Stimulated activated CD4-positive, alpha-beta T cell treated with anti-CD3 and anti-CD28 coated beads, Interleukin-2, amount 100 ng/mL, for 24 hours (primary cell): Measurements from ENCODE around the gene TLCD1.

Source experiments
- DNase-seq, 2 donors: peaks; one replicate each; pipeline ENCODE4 v3.0.0-alpha.2; 2020

Gene TLCD1, protein sequence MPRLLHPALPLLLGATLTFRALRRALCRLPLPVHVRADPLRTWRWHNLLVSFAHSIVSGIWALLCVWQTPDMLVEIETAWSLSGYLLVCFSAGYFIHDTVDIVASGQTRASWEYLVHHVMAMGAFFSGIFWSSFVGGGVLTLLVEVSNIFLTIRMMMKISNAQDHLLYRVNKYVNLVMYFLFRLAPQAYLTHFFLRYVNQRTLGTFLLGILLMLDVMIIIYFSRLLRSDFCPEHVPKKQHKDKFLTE

DNA sequence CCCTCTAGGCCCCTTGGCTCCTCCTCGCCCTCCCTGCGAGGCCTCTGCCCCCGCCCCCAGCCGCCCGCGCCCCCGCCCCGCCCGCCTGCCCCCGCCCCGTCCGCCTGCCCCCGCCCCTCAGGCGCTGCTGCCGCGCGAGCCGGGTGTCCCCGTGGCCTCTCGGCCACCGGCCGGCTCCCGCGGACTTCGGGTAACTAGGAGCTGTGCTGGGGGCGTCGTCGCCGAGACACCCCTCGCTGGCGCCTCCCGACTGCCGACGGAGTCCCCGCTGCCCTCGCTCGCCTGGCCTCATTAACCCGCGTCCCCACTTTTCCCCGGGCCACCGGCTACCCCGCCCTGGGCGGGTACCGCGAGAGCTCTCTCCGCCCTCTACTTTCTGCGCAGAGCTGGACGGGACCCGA is at the start of gene TLCD1:
TLCD1 (minus strand) TSS at position 8 of the 401 bp plus-strand sequence. CDS start 136 bp downstream, outside the sequence.
- DNase-seq: peak; percentile 80 to 84

DNA sequence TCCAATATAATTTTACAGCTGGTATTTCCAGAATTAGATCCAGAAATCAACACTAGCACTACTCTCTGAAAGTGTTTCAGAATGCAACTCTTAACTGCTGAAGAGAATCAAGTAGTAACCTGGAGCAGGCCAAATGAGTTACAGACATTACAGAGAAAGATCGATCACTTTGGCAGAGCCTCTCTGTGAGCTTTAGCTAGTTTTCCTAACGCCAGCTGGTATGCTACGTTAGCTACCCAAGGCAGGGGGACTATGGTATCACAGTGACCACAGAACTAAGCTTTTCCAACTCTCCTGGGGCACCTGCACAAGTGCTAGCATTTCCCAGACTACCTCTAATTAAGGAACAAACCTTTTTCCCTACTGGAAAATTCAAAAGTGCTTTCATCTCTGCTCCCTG is 48.2 kb upstream of the TLCD1 start:
- DNase-seq: no peak

DNA sequence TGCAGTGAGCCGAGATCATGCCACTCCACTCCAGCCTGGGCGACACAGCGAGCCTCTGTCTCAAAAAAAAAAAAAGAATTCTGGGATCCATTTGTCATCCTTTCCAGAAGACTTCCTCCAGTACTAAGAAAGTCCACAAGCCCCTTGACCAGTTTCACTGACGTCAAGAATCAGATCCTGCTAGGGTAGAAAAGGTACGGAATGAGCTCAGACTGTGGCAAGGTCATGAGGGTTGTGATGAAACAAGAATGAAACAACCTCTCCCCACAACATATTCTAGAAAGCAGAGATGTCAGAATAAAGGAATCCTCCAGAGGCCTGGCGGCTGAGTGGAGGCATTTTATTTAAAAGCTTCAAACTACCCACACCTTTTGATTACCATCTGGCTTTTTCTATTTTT is 47.7 kb upstream of the TLCD1 start:
- DNase-seq: no peak

DNA sequence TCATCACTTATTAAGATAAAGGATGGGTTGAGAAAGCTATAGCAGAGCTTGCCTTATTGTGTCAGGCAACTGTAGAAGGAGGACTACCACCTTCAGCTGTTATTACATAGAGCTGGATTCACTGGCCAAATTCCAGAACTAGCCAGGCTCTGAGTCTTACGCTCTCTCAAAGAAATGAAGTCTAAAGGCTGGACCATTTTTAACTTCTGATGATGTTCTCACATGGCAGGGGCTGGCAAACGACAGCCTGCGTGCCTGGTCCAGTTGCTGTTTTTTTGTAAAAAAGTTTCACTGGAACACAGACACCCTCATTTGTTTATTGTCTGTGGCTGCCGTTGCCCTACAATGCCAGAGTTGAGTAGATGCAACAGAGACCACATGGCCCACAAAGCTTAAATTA is 39.0 kb upstream of the TLCD1 start:
- no peak for DNase-seq

DNA sequence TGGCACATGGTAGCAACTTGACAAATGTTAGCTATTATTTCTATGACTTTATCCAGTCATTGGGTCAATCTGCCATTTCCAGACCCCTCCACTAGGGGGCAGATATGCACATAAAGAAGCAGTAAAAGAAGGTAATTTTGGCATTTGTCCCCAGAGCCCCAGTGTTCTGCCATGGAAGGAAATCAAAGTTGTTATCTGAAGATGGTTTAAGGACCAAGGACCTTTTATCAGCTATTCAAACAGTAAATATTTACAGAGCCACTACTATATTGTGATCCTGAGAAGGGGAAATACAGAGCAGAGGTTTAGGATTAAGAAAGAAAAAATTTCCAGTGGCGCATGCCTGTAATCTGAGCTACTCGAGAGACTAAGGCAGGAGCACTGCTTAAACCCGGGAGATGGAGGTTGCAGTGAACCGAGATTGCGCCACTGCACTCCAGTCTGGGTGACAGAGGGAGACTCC is 37.8 kb upstream of the TLCD1 start:
- peak; percentile 82 to 86 for DNase-seq

DNA sequence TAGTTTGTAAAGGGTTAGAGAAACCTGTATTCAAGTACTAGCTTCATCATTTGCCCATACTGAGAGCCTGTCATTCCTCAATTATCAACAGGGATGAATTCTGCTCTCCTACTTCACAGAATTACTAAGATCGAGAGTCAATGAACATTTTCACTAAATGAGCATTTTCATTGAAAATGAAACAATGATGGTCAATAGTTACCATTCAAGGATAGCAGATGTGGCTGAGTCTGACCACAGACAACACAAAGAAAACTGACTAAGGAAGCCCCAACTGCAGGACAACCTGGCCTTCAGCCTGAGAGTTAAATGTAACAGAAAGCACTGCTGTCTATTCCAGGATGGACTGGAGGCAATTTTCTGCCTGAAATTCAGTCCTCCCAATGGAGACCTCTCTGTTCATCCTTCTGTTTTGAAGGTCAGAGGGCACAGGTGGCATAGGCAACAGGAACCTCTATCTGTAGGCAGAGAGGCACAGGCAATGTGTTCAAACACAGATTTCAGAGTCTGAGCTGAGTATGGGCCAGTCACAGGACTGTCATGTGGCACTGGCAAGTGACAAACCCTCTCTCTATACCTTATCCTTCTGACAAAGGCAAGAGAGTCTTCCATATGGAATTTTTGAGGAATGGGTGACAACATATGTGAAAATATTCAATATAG is 37.2 kb upstream of the TLCD1 start:
- no peak for DNase-seq

DNA sequence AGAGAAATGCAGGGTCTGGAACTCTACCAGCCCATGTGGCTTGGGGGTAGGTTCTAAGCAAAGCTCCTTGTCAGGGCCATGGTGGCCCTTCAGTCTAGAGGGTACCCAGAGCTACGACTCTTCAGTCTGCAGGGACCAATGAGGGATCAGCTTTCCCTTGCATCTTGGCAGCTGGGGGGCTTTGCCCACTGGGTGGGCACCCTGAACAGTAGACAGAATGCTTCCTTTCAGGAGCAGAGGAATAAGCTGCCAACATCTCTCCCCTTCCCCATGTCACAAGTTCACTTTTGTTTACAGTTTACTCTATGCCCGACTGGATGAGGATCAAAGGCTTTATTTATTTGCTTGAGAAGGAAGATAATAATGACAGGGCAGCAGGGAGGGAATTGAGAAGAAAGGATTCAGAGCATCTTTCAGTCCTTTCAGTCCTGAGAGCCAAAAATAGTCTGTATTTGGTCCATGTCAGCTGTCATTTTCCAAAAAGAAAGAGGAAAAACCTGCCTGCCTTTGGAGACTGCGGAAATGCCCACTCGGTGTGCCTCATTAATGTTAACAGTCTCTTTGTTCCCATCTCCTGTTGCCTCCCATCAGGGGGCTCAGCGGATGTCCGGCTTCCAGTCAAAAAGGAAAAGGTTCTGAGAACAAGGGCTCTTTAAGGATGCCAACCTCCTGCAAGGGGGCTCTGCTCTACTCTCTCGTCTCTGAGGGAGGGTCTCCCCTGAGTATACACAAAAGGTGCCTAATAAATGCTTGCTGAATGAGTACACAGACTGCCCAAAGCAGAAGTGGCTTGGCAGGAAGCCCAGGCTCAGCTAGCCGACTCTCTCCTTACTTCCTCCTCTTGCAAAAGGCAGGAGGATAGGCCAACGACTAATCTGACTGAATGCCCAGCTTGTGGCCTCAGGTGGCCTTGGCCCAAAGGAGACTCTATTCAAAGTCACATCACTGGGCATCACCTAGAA is 34.8 kb upstream of the TLCD1 start:
- DNase-seq: no peak

DNA sequence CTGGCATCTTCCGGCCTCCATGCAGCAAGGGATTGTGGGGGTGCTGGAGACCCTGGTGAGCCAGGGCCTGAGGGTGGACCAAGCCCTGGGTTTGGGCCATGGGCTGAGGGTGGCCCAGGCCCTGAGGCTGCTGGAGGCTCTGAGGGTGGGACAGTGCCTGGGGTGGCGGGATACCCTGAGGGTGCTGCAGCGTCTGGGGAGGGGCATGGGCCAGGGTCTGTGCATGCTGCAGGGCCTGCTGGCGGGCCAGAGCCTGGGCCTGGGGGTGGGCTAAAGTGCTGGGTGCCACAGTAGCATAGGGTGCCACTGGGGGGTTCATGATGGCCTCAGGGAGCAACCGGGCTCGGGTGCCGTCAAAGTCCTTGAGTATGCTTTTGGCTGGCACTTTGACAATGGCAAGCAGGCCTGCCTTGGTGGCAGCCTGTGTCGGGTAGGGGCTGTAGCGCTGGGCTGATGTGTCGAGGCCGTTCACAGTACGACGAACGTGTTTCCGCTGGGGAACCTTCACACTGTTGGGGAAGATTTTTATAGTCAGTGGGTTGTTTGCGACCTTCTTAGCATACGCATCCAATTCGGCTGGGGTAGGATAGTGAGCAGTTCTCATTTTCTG is 33.3 kb upstream of the TLCD1 start:
- DNase-seq: no peak

DNA sequence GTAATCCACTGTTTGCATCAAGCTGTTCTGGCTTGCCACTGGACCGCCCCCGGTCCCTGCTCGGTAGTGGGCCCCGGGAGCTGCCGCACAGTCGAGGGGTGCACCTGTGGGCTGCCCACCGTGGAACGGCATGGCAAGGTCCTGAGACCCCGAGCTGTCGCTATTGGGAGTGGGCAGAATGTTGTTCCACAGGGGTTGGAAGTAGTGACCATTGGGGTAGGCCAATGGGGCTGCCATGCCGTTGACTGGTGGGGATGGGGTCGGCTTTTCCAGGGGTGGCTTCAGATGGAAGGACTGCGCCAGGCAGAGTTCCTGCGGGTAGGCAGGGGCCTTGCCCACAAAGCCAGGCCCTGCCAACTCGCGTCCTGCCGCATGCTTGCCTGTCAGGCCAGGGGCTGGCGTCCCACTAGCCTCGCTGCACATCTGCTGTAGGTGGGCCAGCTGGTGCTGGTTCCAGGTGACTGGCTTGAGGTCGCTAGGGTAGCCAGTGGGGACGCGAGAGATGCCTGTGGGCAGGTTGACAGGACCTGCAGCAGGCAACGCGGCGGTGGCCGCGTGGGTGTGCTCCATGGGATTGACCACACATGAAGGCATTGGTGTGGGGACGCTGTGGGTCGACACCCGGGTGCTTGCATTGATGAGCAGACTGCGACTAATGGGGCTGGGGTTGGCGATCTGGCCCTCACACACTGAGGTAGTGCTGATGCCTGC is 32.5 kb upstream of the TLCD1 start:
- no peak for DNase-seq

DNA sequence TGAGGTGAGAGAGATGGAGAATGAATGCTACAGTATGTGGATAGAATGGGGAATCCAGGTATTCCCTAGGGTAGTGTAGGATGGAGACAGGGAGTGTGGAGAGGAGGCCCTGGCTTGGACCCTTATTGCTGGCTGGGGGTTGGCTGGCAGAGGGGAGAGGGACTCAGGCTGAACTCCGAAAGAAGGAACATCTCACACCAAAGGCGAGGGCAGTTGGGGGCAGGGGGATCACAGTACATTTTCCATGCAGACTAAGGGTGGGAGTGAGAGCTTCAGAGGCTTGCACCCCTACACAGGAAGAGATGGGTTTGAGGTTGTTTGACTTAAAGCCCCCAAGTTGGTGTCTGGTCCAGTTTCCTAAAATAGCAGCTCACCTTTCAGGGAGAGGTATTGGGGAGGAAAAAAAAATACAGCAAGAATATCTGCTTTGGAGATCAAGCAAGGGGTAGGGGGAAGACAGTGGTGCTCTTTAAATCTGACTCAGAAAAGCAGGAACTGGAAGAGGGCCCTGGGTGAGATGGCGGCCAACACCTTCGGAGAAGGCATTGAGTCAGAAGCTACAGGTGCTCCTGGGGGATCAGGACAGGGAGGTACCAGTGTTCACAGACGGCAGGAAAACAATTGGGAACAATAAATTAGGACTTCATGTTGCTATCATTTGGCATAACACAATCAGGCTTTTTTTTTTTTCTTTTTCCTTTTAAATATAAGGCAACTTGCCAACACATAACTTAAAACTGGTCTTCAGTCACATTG is 30.2 kb upstream of the TLCD1 start:
- no peak for DNase-seq

DNA sequence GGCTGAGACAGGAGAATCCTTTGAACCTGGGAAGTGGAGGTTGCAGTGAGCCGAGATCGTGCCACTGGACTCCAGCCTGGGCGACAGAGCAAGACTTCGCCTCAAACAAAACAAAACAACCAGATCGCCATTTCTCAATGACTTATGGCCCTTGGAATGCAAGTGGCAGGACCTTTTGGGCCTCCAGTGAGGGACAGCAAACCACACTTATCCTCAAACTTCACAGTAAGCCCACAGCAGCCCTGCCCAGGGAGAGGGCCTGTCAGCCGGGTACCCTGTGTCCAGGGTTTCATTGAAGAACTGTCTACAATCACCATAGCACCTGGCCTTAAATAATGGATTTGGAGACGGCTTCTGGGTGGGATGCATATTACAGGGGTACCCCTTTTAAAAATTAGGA is 29.5 kb upstream of the TLCD1 start:
- no peak for DNase-seq

DNA sequence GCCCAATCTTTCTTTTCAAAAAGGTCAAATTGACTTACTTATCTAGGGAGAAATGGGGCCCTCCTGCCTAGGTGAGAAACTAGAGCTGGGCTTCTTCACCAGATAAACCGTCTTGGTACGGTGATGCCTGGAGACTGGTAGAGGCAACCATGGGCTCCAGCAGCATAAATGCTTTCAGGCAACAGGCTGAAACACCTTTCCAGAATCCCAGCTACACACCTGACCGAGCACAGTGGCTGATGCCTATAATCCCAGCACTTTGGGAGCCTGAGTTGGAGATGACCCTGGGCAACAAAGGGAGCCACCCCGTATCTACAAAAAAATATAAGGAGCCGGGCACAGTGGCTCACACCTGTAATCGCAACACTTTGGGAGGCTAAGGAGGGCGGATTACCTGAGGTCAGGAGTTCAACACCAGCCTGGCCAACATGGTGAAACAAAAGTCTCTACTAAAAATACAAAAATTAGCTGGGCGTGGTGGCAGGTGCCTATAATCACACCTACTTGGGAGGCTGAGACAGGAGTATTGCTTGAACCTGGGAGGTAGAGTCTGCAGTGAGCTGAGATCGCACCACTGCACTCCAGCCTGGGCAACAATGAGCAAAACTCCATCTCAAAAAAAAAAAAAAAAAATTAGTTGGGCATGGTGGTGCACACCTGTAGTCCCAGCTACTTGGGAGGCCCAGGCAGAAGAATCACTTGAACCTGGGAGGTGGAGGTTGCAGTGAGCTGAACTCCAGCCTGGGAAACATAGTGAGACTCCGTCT is 25.8 kb upstream of the TLCD1 start:
- no peak for DNase-seq

DNA sequence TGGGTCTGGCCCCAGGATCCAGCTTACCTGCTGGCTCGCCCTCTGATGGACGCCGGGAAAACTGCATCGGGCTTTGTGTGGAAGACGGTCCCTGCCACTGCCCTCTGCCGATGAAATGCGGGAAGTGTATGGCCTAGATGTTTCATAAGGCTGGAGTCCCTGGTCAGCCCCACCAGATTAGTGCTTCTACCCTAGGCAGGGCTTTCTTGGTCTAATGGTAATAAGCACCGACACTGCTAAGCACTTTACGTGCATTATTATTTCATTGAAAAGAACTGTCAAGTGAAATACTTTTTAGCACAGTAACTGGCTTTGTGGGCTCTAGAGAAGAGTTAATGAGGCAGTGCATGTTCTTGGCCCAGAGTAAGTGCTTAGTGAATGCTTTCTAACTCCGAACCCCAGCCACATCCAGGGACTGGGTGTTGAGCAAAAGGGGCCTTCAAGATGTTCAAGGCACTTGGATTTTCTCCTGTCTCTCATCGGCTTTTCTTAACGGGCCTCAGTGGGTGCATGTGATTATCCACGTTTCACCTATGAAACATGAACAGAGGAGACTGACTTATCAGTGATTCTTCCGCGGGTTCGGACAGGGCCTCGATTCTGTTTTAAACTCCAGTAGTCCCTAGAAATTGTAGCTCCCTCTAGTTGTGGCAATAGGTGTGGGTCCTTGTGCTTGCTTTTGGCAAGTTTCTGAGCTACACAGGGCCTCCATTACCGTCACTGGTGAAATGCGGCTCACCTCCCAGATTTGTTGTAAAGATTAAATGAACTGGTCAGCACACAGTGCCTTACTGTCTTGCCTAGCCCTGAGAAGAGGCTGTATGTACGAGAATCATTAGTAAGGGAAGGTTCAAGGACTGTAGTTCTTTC is 24.4 kb upstream of the TLCD1 start:
- DNase-seq: peak; percentile 91 to 94

DNA sequence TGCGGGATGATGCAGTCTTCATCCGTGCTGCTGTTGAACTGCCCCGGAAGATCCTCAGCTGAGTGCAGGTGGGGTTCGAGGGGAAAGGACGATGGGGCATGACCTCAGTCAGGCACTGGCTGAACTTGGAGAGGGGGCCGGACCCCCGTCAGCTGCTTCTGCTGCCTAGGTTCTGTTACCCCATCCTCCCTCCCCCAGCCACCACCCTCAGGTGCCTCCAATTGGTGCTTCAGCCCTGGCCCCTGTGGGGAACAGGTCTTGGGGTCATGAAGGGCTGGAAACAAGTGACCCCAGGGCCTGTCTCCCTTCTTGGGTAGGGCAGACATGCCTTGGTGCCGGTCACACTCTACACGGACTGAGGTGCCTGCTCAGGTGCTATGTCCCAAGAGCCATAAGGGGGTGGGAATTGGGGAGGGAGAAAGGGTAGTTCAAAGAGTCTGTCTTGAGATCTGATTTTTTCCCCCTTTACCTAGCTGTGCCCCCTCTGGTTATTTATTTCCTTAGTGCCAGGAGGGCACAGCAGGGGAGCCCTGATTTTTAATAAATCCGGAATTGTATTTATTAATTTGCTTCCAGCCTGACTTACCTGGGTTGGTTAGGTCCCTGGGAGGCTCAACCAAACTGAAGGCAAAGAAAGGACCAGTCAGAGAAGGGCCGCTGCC is 23.6 kb upstream of the TLCD1 start:
- DNase-seq: no peak

DNA sequence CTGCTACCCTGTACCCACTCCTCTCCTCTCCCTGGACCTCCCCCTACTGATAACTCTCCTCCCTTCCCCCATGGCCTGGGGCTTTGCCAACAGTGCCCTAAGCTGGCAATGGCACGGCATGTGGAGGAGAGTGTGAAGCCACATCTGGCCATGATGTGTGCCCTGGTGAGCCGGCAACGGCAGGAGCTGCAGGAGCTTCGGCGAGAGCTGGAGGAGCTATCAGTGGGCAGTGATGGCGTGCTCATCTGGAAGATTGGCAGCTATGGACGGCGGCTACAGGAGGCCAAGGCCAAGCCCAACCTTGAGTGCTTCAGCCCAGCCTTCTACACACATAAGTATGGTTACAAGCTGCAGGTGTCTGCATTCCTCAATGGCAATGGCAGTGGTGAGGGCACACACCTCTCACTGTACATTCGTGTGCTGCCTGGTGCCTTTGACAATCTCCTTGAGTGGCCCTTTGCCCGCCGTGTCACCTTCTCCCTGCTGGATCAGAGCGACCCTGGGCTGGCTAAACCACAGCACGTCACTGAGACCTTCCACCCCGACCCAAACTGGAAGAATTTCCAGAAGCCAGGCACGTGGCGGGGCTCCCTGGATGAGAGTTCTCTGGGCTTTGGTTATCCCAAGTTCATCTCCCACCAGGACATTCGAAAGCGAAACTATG is 23.0 kb upstream of the TLCD1 start:
- DNase-seq: no peak

DNA sequence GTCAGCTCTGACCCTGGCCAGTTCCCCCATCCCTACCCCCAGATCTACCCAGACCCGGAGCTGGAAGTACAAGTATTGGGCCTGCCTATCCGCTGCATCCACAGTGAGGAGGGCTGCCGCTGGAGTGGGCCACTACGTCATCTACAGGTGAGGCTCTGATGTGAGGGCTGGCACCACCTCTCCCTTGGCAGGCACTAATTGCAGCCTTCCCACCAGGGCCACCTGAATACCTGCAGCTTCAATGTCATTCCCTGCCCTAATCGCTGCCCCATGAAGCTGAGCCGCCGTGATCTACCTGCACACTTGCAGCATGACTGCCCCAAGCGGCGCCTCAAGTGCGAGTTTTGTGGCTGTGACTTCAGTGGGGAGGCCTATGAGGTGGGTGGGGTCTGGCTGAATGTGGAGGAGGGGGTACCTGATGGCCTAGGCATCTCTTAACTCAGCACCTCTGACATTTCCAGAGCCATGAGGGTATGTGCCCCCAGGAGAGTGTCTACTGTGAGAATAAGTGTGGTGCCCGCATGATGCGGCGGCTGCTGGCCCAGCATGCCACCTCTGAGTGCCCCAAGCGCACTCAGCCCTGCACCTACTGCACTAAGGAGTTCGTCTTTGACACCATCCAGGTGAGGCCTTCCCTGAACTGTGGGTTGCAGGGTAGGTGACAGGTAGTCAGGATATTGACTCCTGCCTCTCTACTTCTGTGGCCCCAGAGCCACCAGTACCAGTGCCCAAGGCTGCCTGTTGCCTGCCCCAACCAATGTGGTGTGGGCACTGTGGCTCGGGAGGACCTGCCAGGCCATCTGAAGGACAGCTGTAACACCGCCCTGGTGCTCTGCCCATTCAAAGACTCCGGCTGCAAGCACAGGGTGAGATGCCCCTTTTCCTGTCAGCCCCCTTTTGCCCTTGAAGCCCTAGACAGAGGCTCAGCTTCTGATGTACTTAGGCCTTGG is 22.0 kb upstream of the TLCD1 start:
- no peak for DNase-seq

DNA sequence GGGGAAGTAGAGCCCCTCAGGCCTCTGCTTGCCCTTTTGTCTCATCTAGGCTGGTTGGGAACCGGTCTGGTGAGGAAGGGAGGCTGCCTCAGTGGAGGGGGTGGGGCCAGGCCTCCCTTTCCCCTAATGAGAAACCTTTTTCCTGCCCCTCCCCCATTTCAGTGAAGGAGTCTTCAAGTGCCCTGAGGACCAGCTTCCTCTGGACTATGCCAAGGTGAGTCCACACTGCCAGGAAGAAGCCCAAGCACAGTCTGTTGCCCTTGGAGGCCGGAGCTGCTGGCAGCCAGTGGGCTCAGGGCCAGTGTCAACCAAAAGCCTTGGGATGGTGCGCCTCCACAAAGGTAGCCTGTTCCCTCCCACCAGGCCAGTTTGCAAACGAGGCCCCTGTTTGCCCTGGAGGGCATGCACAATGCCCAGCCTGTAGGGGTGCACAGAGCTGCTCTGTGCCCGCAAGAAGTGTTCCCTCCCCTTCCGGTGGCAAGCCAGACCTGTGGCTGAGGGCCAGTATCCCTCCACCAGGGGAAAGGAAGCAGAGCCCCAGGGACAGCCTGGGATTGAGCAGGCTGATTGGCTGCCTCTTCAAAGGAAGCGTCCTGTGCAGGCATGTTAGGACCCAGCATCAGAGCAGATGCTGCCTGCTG is 21.1 kb upstream of the TLCD1 start:
- DNase-seq: no peak
